Measurements from ENCODE around the gene LRCOL1. TPM values are rescaled to one million over a fixed set of nuclear protein-coding genes. Genes with fewer than 3 reads are reported as not detected.

The LRCOL1 gene
- not detected in 2 replicates for total RNA-seq (2014; rRNA removed; shearing (Covaris generic))
- polyA plus RNA-seq (2015; cell fraction: cytosol; rRNA removed): not detected in 2 replicates
- not detected in 2 replicates for polyA plus RNA-seq (2015; cell fraction: nucleus; rRNA removed)

GRCh38 chr12:132610051-132610759 lies at the start of gene LRCOL1:
LRCOL1 (minus strand) TSS chr12:132610582; CDS start chr12:132606251, 4,331 bp downstream.
- in situ Hi-C loops (cut with HindIII; ENCODE audit: low pct_unique_long_range_greater_than_20kb, low sequenced_read_pairs): no loop called here
- DNase-seq (ENCODE audit: low read depth, low spot score): peak; percentile 56

DNA sequence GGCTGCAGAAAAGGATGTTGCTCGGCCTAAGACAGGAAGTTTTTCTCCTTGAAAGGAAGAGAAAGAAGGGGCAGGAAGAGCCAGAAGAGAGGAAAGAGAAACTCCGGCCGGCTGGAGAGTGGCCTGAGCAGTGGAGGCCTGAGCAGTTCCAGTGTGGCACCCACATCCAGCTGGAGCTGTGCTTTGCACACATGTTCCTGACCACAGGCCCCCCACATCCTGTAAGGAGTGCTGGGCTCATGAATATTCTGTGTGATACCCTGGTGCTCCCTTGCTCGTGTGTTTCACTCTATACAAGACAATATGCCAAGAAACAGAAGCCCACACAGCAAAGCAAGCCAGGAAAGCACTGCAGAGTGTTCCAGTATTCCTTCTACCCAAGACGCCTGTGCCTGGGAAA lies 49.7 kb upstream of the LRCOL1 start:
- in situ Hi-C loops (cut with HindIII; ENCODE audit: low pct_unique_long_range_greater_than_20kb, low sequenced_read_pairs): no loop called here
- no peak for DNase-seq (ENCODE audit: low read depth, low spot score)

- DNase-seq (ENCODE audit: low read depth, low spot score): no peak
Measured at GRCh38 chr12:132659146-132659545, 48.8 kb upstream of the LRCOL1 start.

DNA sequence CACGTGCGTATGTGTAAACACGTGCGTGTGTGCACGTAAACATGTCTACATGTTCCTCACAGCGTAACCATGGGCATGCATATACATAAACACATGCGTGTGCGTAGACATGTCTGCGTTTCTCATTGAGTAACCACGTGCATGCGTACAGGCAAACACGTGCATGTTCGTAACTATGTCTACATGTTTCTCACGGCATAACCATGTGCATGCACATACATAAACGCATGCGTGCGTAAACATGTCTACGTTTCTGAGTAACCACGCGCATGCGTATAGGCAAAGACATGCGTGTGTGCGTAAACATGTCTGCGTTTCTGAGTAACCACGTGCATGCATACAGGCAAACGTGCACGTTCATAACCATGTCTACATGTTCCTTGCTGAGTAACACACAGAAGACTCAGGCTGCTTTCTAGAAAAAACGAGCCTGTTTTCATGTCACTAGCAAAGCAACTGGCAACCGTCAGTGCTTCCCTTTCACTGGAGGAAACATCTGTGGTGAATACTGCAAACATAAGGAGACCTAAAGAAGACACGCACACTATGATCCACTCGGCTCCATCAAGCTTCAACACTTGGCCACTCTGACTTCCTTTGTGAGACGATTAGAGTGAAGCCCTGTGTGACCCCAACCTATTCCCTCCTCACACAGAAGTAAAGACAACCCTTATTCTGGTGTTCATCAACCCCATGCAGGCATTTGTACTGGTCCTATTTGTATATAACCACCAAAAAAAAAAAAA lies 47.9 kb upstream of the LRCOL1 start:
- in situ Hi-C loops (cut with HindIII; ENCODE audit: low pct_unique_long_range_greater_than_20kb, low sequenced_read_pairs): no loop called here
- DNase-seq (ENCODE audit: low read depth, low spot score): no peak

More at GRCh38 chr12:132659146-132659545, 48.8 kb upstream of the LRCOL1 start:
- in situ Hi-C loops (cut with HindIII; ENCODE audit: low pct_unique_long_range_greater_than_20kb, low sequenced_read_pairs): no loop called here

- in situ Hi-C loops (cut with HindIII; ENCODE audit: low pct_unique_long_range_greater_than_20kb, low sequenced_read_pairs): no loop called here
- DNase-seq (ENCODE audit: low read depth, low spot score): no peak
Measured at GRCh38 chr12:132657004-132657727, 46.8 kb upstream of the LRCOL1 start.

- DNase-seq (ENCODE audit: low read depth, low spot score): no peak
- in situ Hi-C loops (cut with HindIII; ENCODE audit: low pct_unique_long_range_greater_than_20kb, low sequenced_read_pairs): no loop called here
Measured at GRCh38 chr12:132653567-132654290, 43.3 kb upstream of the LRCOL1 start.

DNA sequence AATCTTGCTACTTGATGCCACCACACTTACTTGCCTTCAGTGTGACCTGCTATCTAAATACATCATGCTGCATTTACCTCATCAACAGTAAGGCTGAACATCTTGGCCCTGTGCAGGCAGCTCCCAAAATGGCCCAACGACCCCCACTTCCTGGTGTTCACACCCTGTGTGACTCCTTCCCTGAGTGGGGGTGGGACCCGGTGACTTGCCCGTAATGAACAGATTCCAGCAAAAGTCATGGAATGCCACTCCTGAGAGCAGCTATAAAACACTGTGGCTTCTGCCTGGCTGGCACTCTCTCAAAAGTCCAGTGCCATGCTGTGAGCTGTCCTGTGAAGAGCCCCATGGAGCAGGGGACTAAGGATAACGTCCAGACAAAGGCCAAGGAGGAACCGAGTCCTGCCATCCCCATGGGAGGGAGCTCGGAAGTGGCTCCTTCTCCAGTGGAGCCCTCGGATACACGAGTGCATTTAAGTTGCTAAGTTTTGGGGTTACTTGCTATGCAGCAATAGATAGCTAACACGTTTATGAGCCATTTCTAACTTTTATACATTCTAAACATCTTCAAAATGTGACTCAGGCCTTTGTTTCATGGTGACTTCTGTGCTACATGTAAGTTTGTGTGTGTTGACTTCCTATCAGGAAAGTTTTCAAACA lies 41.2 kb upstream of the LRCOL1 start:
- in situ Hi-C loops (cut with HindIII; ENCODE audit: low pct_unique_long_range_greater_than_20kb, low sequenced_read_pairs): no loop called here
- no peak for DNase-seq (ENCODE audit: low read depth, low spot score)

DNA sequence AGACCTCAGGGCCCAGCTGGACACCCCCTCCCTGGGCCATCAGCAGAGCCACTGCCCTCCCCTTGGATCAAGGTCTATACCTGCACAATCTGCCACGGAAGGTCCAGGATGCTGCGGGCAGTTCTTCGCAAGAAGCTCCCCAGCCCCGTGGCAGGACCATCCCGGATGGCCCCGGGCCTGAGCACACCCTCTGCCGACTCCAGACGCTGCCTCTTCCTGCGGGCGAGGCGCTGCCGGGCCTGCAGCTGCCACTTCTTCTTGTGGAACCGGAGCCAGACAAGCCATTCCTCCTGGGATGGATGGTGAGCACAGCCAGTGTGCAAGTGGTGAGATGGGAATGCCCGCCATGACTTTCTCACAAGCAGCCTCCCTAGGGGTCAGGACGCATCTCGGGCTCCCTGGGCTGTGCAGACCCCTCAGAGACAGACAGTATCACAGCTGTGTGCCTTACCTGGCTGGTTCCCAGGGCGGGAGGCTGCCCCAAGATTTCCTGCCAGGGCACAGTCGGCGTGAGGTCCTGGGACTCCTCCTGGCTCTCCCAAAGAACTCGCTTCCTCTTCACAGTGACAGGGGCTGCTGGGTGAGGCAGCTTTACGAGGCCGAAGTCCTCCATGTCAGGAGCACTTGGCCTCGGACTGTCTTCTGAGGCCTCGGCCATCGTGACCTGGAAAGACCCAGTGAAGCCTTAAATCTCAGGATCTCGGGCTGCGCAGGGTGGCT lies 39.0 kb upstream of the LRCOL1 start:
- no peak for DNase-seq (ENCODE audit: low read depth, low spot score)
- in situ Hi-C loops (cut with HindIII; ENCODE audit: low pct_unique_long_range_greater_than_20kb, low sequenced_read_pairs): no loop called here

- in situ Hi-C loops (cut with HindIII; ENCODE audit: low pct_unique_long_range_greater_than_20kb, low sequenced_read_pairs): no loop called here
- no peak for DNase-seq (ENCODE audit: low read depth, low spot score)
Measured at GRCh38 chr12:132648616-132649225, 38.3 kb upstream of the LRCOL1 start.

DNA sequence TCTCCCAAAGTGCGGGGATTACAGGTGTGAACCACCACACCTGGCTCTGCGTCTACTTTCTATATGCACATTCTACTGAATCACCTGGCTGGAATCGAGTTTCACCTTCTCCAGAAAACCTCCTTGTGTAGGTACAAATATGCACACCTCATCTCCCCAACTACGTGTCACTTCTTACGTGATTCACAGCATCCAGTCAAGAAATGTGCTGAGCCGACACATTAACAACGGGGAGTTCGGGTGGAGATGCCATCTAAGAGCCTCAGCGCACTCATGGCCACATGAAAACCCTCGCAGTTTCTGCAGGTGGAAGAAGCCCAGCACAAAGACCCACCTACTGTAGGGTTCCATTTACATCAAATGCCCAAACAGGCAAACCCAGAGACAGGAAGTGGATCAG lies 37.5 kb upstream of the LRCOL1 start:
- DNase-seq (ENCODE audit: low read depth, low spot score): no peak
- in situ Hi-C loops (cut with HindIII; ENCODE audit: low pct_unique_long_range_greater_than_20kb, low sequenced_read_pairs): no loop called here

GRCh38 chr12:132646850-132647249 lies 36.5 kb upstream of the LRCOL1 start:
- DNase-seq (ENCODE audit: low read depth, low spot score): no peak
- in situ Hi-C loops (cut with HindIII; ENCODE audit: low pct_unique_long_range_greater_than_20kb, low sequenced_read_pairs): no loop called here

DNA sequence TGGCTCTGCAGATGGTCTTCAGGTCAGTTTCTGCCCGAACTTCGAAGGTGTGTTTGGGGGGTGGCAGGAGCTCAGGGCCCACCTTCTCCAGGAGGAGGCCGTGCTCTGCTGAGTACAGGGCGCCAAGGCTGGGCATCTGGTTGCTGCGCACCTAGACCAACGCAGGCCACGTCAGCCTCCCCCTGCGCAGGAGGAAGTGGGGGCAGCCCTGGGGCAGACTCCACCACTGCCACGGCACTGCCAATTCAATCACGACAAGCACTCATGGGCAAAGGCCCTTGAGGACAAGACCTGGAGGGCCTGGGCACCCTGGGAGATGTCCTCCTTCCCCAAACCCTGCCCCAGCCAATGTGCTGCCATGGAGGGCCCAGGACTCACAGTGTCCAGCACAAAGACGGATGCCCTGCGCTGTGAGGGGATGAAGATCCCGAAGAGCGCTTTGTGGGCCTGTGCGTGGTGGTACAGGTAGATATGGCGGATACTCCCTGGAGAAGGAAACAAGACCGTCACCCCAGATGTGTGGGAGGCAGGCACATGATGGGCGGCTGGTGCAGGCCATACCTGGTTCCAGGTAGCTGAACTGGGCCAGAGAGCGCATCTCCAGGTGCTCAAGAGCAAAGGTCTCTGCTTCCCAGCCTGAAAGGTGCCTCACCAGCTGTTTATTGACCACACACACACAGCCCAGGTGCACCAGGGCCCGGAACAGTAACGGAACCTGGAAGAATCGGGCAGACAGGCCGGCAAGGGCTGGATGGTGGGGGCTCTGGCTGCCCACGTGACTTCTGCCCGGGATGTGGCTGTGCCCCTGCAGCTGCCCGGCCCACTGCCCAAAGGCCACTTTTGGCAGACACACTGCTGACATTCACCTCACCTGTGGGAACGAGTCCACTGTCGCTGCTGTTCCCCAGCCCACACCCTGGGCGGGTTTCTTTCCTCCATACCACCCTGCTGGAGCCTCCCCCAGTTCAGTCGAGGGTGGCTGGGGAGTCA lies 32.8 kb upstream of the LRCOL1 start:
- in situ Hi-C loops (cut with HindIII; ENCODE audit: low pct_unique_long_range_greater_than_20kb, low sequenced_read_pairs): no loop called here
- DNase-seq (ENCODE audit: low read depth, low spot score): no peak

- DNase-seq (ENCODE audit: low read depth, low spot score): no peak
- in situ Hi-C loops (cut with HindIII; ENCODE audit: low pct_unique_long_range_greater_than_20kb, low sequenced_read_pairs): no loop called here
Measured at GRCh38 chr12:132641811-132642650, 31.6 kb upstream of the LRCOL1 start.

DNA sequence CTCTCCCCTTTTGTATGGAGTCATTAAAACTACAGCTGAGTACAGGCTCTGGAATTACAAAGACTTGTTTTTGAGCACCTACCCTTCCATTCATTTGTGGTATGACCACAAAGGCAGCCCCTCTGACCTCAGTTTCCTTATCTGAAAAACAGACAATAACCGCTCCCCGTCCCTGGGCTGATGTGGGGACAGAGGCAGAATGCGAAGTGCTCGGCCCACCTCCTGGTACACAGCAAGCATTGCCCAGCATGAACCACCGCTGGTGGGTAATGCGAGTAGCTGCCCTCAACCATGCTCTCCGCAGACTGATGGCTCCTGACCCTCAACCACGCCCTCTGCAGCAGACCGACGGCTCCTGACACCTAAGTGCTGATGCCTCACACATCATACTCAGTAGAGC lies 30.6 kb upstream of the LRCOL1 start:
- in situ Hi-C loops (cut with HindIII; ENCODE audit: low pct_unique_long_range_greater_than_20kb, low sequenced_read_pairs): no loop called here

More for the DNA sequence above, 30.6 kb upstream of the LRCOL1 start:
- no peak for DNase-seq (ENCODE audit: low read depth, low spot score)
